Smooth muscle cell of the brain vasculature (primary cell): ENCODE data around the gene CCDC12.

Experiments
- DNase-seq: peaks from one replicate; pipeline ENCODE4 v3.0.0-alpha.2; 2012; ENCODE audit warnings: low read depth, low spot score

Gene CCDC12

GRCh38 chr3:46876313-46877300 is 99.9 kb downstream of the CCDC12 start:
- no peak for DNase-seq

GRCh38 chr3:46875560-46875959 is 101.0 kb downstream of the CCDC12 start:
- DNase-seq = no peak

- peak; percentile 37 for DNase-seq
Measured at GRCh38 chr3:46874430-46874829, 102.1 kb downstream of the CCDC12 start.

GRCh38 chr3:46873521-46873920 is 103.0 kb downstream of the CCDC12 start:
- DNase-seq = no peak
